AG04449 (cell line): ENCODE results near the gene PTPN13.
A peak's percentile ranks its signal among the peaks of the same experiment; 100 is the strongest.

ENCODE experiments used
- CTCF ChIA-PET: fragments of 350-600 bp; formaldehyde crosslinking; extraction: SDS; loops from one replicate; lab custom pipeline; 2021; ENCODE audit warnings: antibody characterized with exemption; lab: Yijun Ruan, JAX
- POLR2A ChIA-PET: fragments of 400-600, 350-600 bp; formaldehyde crosslinking; extraction: SDS; loops from one replicate; lab custom pipeline; 2020; ENCODE audit warnings: antibody characterized with exemption, inconsistent platforms; lab: Yijun Ruan, JAX
- DNase-seq: peaks from one replicate; pipeline ENCODE4 v3.0.0-alpha.2; 2010; ENCODE audit warnings: low read depth, low spot score
- H3K4me3 ChIP-seq: 2 replicates; pipeline ENCODE4 v1.5.1; 2011; ENCODE audit warnings: low read depth, mild to moderate bottlenecking, control low read depth, low read length
- CTCF ChIP-seq: IDR thresholded peaks from one replicate; pipeline ENCODE4 v1.5.1; 2011; ENCODE audit warnings: mild to moderate bottlenecking, moderate library complexity, low read length, control low read depth, inconsistent platforms; ENCODE audit not compliant: insufficient read depth; ENCODE audit errors: missing control alignments

PTPN13 gene

GRCh38 chr4:86627462-86628135 is 33.5 kb downstream of the PTPN13 start:
- no peak for TF ChIP-seq CTCF
- no peak overlapping the region for H3K4me3 ChIP-seq
- ChIA-PET POLR2A (no interaction called here), CTCF (no interaction called here)
- DNase-seq: no peak

- ChIA-PET POLR2A (no interaction called here), CTCF (interaction anchor here (2.1 kb wide), 1 partner anchor 132 kb away, joined by 7 read pairs; no protein-coding TSS in a partner anchor)
- TF ChIP-seq CTCF: no peak
- no peak for DNase-seq
- H3K4me3 ChIP-seq: no peak overlapping the region
Measured at GRCh38 chr4:86630629-86631028, 36.5 kb downstream of the PTPN13 start.

- no peak for TF ChIP-seq CTCF
- ChIA-PET POLR2A (no interaction called here), CTCF (interaction anchor here (2.1 kb wide), 1 partner anchor 132 kb away, joined by 7 read pairs; no protein-coding TSS in a partner anchor)
- H3K4me3 ChIP-seq: no peak overlapping the region
- no peak for DNase-seq
Measured at GRCh38 chr4:86631166-86631565, 37.1 kb downstream of the PTPN13 start.

- ChIA-PET POLR2A (no interaction called here), CTCF (interaction anchor here (1.1 kb wide), 1 partner anchor 28 kb away, joined by 3 read pairs; no protein-coding TSS in a partner anchor)
- TF ChIP-seq CTCF: no peak
- no peak for DNase-seq
- no peak overlapping the region for H3K4me3 ChIP-seq
Measured at GRCh38 chr4:86633854-86634253, 39.7 kb downstream of the PTPN13 start.

- no peak overlapping the region for H3K4me3 ChIP-seq
- peak; percentile 4 for DNase-seq
- POLR2A ChIA-PET: no interaction called here
- TF ChIP-seq CTCF: no peak
- CTCF ChIA-PET: no interaction called here
Measured at GRCh38 chr4:86640469-86640868, 46.4 kb downstream of the PTPN13 start.

- ChIA-PET POLR2A (no interaction called here), CTCF (no interaction called here)
- no peak overlapping the region for H3K4me3 ChIP-seq
- DNase-seq: no peak
- no peak for TF ChIP-seq CTCF
Measured at GRCh38 chr4:86641516-86642090, 47.5 kb downstream of the PTPN13 start.
